Activated CD4-positive, CD25-positive, alpha-beta regulatory T cell treated with anti-CD3 and anti-CD28 coated beads, Interleukin-2, amount 50 U/mL, for 24 hours (primary cell): ENCODE measurements around the gene ZNF500.
"Not testable (repeated sequence)": the region's sequence is repeated elsewhere in the genome, so short reads cannot be mapped to it uniquely, and the experiment has no call there.

Experiments used
- ATAC-seq, 2 donors: fragments of 150-1000 bp; cut with Tn5 transposase; one replicate each; pipeline ENCODE4 v1.10.0; 2021; ENCODE audit warnings: mild to moderate bottlenecking in 1 of 2, moderate library complexity in 1 of 2

ZNF500 gene

GRCh38 chr16:4795828-4796572, 29.0 kb upstream of the ZNF500 start:
- no peak for ATAC-seq

- ATAC-seq, result no peak
Measured at GRCh38 chr16:4795181-4795827, 28.3 kb upstream of the ZNF500 start, which contains the start of gene SMIM22. Gene SMIM22 (plus strand): TSS chr16:4795369. CDS start chr16:4795735, 366 bp downstream.

- no peak for ATAC-seq
Measured at GRCh38 chr16:4792951-4793513, 26.1 kb upstream of the ZNF500 start.

GRCh38 chr16:4790871-4791270, 23.9 kb upstream of the ZNF500 start:
- no peak for ATAC-seq

- ATAC-seq, result no peak
Measured at GRCh38 chr16:4790261-4790660, 23.3 kb upstream of the ZNF500 start.

- ATAC-seq, result no peak
Measured at GRCh38 chr16:4788910-4789309, 21.9 kb upstream of the ZNF500 start.

GRCh38 chr16:4788489-4788889, 21.5 kb upstream of the ZNF500 start:
- no peak for ATAC-seq

- no peak for ATAC-seq
Measured at GRCh38 chr16:4787627-4788482, 20.9 kb upstream of the ZNF500 start, which contains the start of gene SEPTIN12. Gene SEPTIN12 (minus strand): TSS chr16:4788345. CDS start chr16:4787645, 700 bp downstream.

GRCh38 chr16:4787068-4787467, 20.1 kb upstream of the ZNF500 start:
- ATAC-seq, result no peak

GRCh38 chr16:4785758-4786433, 18.9 kb upstream of the ZNF500 start:
- no peak for ATAC-seq

GRCh38 chr16:4784444-4784987, 17.6 kb upstream of the ZNF500 start:
- not testable (repeated sequence) for ATAC-seq

GRCh38 chr16:4783951-4784336, 17.0 kb upstream of the ZNF500 start:
- no peak for ATAC-seq

GRCh38 chr16:4783251-4783950, 16.4 kb upstream of the ZNF500 start:
- no peak for ATAC-seq

- ATAC-seq, result no peak
Measured at GRCh38 chr16:4780235-4780634, 13.3 kb upstream of the ZNF500 start.

- no peak for ATAC-seq
Measured at GRCh38 chr16:4778050-4778392, 11.1 kb upstream of the ZNF500 start.

GRCh38 chr16:4777339-4778049, 10.5 kb upstream of the ZNF500 start:
- ATAC-seq, result no peak

GRCh38 chr16:4776141-4776705, 9.3 kb upstream of the ZNF500 start:
- ATAC-seq, result no peak

- no peak for ATAC-seq
Measured at GRCh38 chr16:4775005-4775404, 8.0 kb upstream of the ZNF500 start.

- no peak for ATAC-seq
Measured at GRCh38 chr16:4772351-4772750, 5.4 kb upstream of the ZNF500 start.

GRCh38 chr16:4771646-4772045, 4.7 kb upstream of the ZNF500 start:
- no peak for ATAC-seq

- ATAC-seq, result no peak
Measured at GRCh38 chr16:4769306-4769638, 2.3 kb upstream of the ZNF500 start.
